Fibroblast of lung (primary cell): ENCODE results near the gene SH2D3C. TPM values are rescaled to one million over a fixed set of nuclear protein-coding genes. Genes with fewer than 3 reads are reported as not detected.

ENCODE experiments used
- DNase-seq, 2 donors: peaks; one replicate each; pipeline versions ENCODE4 v3.0.0 to v3.0.0-alpha.2; 2010; ENCODE audit warnings: low read depth in 2 of 2
- H2AFZ ChIP-seq: 2 replicates; pipeline ENCODE4 v1.5.1; 2012; ENCODE audit warnings: low read length, control low read depth, inconsistent platforms
- H3K27ac ChIP-seq: 2 replicates; pipeline ENCODE4 v1.5.1; 2011; ENCODE audit warnings: low read length, control low read depth; ENCODE audit not compliant: insufficient read depth
- H3K27me3 ChIP-seq: 2 replicates; pipeline ENCODE4 v1.5.1; 2011; ENCODE audit warnings: mild to moderate bottlenecking, low read length; ENCODE audit not compliant: control insufficient read depth, insufficient read depth
- H3K36me3 ChIP-seq: 2 replicates; pipeline ENCODE4 v1.5.1; 2011; ENCODE audit warnings: low read length; ENCODE audit not compliant: control insufficient read depth, insufficient read depth
- H3K4me1 ChIP-seq: 2 replicates; pipeline ENCODE4 v1.5.1; 2011; ENCODE audit warnings: low read length; ENCODE audit not compliant: control insufficient read depth, insufficient read depth; ENCODE audit errors: extremely low read depth
- H3K4me2 ChIP-seq: 2 replicates; pipeline ENCODE4 v1.5.1; 2011; ENCODE audit warnings: low read length, control low read depth; ENCODE audit not compliant: insufficient read depth; ENCODE audit errors: extremely low read depth
- H3K4me3 ChIP-seq, 4 experiments: fragments of 200-600 bp in 1 of 4; sonication (generic) in 1 of 4; replicated peaks in 1 of 4; 2 replicates each; pipeline ENCODE4 v1.5.1; 2011 to 2016; ENCODE audit warnings: low read length in 4 of 4, low read depth in 3 of 4, mild to moderate bottlenecking in 3 of 4, control low read depth in 2 of 4, inconsistent platforms in 1 of 4, mixed read lengths in 1 of 4; ENCODE audit not compliant: insufficient read depth in 1 of 4; ENCODE audit errors: control extremely low read depth in 1 of 4
- H3K79me2 ChIP-seq: 2 replicates; pipeline ENCODE4 v1.5.1; 2012; ENCODE audit warnings: mild to moderate bottlenecking, low read length, inconsistent platforms; ENCODE audit not compliant: control insufficient read depth, insufficient read depth
- H3K9ac ChIP-seq: 2 replicates; pipeline ENCODE4 v1.5.1; 2011; ENCODE audit warnings: mild to moderate bottlenecking, low read length, control low read depth; ENCODE audit not compliant: insufficient read depth
- H3K9me3 ChIP-seq: 2 replicates; pipeline ENCODE4 v1.5.1; 2012; ENCODE audit warnings: low read depth, low read length; ENCODE audit not compliant: control insufficient read depth, insufficient read depth
- H4K20me1 ChIP-seq: 2 replicates; pipeline ENCODE4 v1.5.1; 2011; ENCODE audit warnings: low read length; ENCODE audit not compliant: control insufficient read depth, insufficient read depth; ENCODE audit errors: extremely low read depth
- CTCF ChIP-seq, 2 donors: IDR thresholded peaks in 1 of 2; conservative IDR thresholded peaks in 1 of 2; 1 replicate in 1 of 2; 2 replicates in 1 of 2; pipeline ENCODE4 v1.5.1; 2011 to 2012; ENCODE audit warnings: low read length in 2 of 2, control low read depth in 1 of 2, inconsistent platforms in 1 of 2, low read depth in 1 of 2, mild to moderate bottlenecking in 1 of 2
- EZH2 ChIP-seq: IDR thresholded peaks from 2 replicates; pipeline ENCODE4 v1.5.1; 2012; ENCODE audit warnings: low read length, control low read depth, mild to moderate bottlenecking; ENCODE audit errors: missing control alignments
- polyA plus RNA-seq, 2 donors: library from polyadenylated mRNA; depleted of rRNA in 1 of 2; stranded (reverse) in 1 of 2; unstranded in 1 of 2; fragments of >200 nt; gene quantifications; 2 replicates each; pipeline ENCODE4 v1.2.1, GENCODE V29; 2011 to 2012; ENCODE audit warnings: missing spikeins in 1 of 2
- total RNA-seq: library from RNA; depleted of rRNA; stranded (reverse); fragments of >200 nt; gene quantifications from 2 replicates; pipeline ENCODE4 v1.2.1, GENCODE V29; 2014

Gene SH2D3C
- total and polyA plus RNA-seq, 2 donors (not counting 1 experiment from before 2014, with no cell fraction given): 1.2 TPM; not detected in 1

GRCh38 chr9:127753148-127753547 is 25.3 kb downstream of the SH2D3C start:
- TF ChIP-seq EZH2 (no peak), CTCF (conservative IDR thresholded peaks at IDR 0.05 in 1 of 2, IDR thresholded peaks at IDR 0.05 in 1 of 2; ENCODE audit: low read depth in 1 of 2, low read length in 2 of 2) (no peak)
- peaks cover 36% of the 10 kb centered on the region for H3K27me3 ChIP-seq
- H3K27ac ChIP-seq: no peak overlapping the region
- no peak overlapping the region for H3K4me2 ChIP-seq
- H3K79me2 ChIP-seq: no peaks in the 10 kb centered on the region
- H2AFZ ChIP-seq: no peak overlapping the region
- H3K9me3 ChIP-seq: no peaks in the 10 kb centered on the region
- H3K9ac ChIP-seq: no peak overlapping the region
- DNase-seq: no peak
- H3K36me3 ChIP-seq: no peaks in the 10 kb centered on the region
- H3K4me1 ChIP-seq: no peaks in the 10 kb centered on the region
- H3K4me3 ChIP-seq: no peak overlapping the region
- H4K20me1 ChIP-seq: peaks cover 2% of the 10 kb centered on the region

GRCh38 chr9:127751269-127752054 is 27.0 kb downstream of the SH2D3C start:
- Histone ChIP-seq H3K27me3 (peaks cover 43% of the 10 kb centered on the region), H3K4me3 (no peak overlapping the region), H3K4me1 (no peaks in the 10 kb centered on the region), H3K9me3 (no peaks in the 10 kb centered on the region), H3K36me3 (no peaks in the 10 kb centered on the region), H2AFZ (no peak overlapping the region), H3K27ac (no peak overlapping the region), H4K20me1 (peaks cover 2% of the 10 kb centered on the region), H3K4me2 (no peak overlapping the region), H3K9ac (no peak overlapping the region), H3K79me2 (no peaks in the 10 kb centered on the region)
- TF ChIP-seq CTCF (conservative IDR thresholded peaks at IDR 0.05 in 1 of 2, IDR thresholded peaks at IDR 0.05 in 1 of 2; ENCODE audit: low read depth in 1 of 2, low read length in 2 of 2) (no peak), EZH2 (no peak)
- peak in 1 of 2 donors; percentile 20 for DNase-seq

GRCh38 chr9:127749090-127749787 is 29.2 kb downstream of the SH2D3C start:
- Histone ChIP-seq H2AFZ (no peak overlapping the region), H4K20me1 (peaks cover 2% of the 10 kb centered on the region), H3K9ac (no peak overlapping the region), H3K79me2 (no peaks in the 10 kb centered on the region), H3K27me3 (peaks cover 32% of the 10 kb centered on the region), H3K4me2 (no peak overlapping the region), H3K4me3 (no peak overlapping the region), H3K36me3 (no peaks in the 10 kb centered on the region), H3K4me1 (no peaks in the 10 kb centered on the region), H3K9me3 (no peaks in the 10 kb centered on the region), H3K27ac (no peak overlapping the region)
- TF ChIP-seq CTCF (conservative IDR thresholded peaks at IDR 0.05 in 1 of 2, IDR thresholded peaks at IDR 0.05 in 1 of 2; ENCODE audit: low read depth in 1 of 2, low read length in 2 of 2) (no peak), EZH2 (no peak)
- no peak for DNase-seq
